Aorta (tissue), 5 donors: ENCODE results near the gene LAG3. TPM values are rescaled to one million over a fixed set of nuclear protein-coding genes. Genes with fewer than 3 reads are reported as not detected.

Experiments
- ATAC-seq: fragments of 200-7000 bp; cut with Tn5 transposase; one replicate; pipeline ENCODE4 v1.9.1; 2022; ENCODE audit warnings: moderate library complexity; ENCODE audit not compliant: low FRiP score
- DNase-seq, 2 donors: peaks; one replicate each; pipeline ENCODE4 v3.0.0-alpha.2; 2020
- H3K27ac ChIP-seq, 2 donors: one replicate each; pipeline ENCODE4 v1.5.1; 2013; ENCODE audit warnings: low read length in 2 of 2, mild to moderate bottlenecking in 2 of 2, moderate library complexity in 2 of 2, control low read depth in 1 of 2, inconsistent platforms in 1 of 2, low read depth in 1 of 2
- H3K27me3 ChIP-seq, 2 donors: one replicate each; pipeline ENCODE4 v1.6.1; 2013; ENCODE audit warnings: control low read depth in 1 of 2, low read length in 1 of 2, mild to moderate bottlenecking in 1 of 2, moderate library complexity in 1 of 2; ENCODE audit not compliant: insufficient read depth in 2 of 2, control insufficient read depth in 1 of 2
- H3K36me3 ChIP-seq, 2 donors: one replicate each; pipeline ENCODE4 v1.6.1; 2013; ENCODE audit warnings: control low read depth in 1 of 2, low read length in 1 of 2, mild to moderate bottlenecking in 1 of 2; ENCODE audit not compliant: insufficient read depth in 2 of 2, control insufficient read depth in 1 of 2
- H3K4me1 ChIP-seq, 2 donors: one replicate each; pipeline ENCODE4 v1.6.1; 2013; ENCODE audit warnings: low read length in 2 of 2, control low read depth in 1 of 2, mild to moderate bottlenecking in 1 of 2, moderate library complexity in 1 of 2; ENCODE audit not compliant: insufficient read depth in 2 of 2, control insufficient read depth in 1 of 2
- H3K4me3 ChIP-seq, 2 donors: one replicate each; pipeline ENCODE4 v1.5.1; 2013; ENCODE audit warnings: low read length in 2 of 2, control low read depth in 1 of 2, mild to moderate bottlenecking in 1 of 2
- H3K9me3 ChIP-seq: one replicate; pipeline ENCODE4 v1.6.1; 2013; ENCODE audit warnings: mild to moderate bottlenecking, low read length; ENCODE audit not compliant: control insufficient read depth
- WGBS, 2 donors: extraction: QIAGEN DNeasy Blood & Tissue Kit; methylation state at CpG; one replicate each; pipeline ENCODE4 v1.1.7; 2013; 5-methylcytosine and 5-hydroxymethylcytosine counted together
- intact Hi-C, 2 donors: fragments of 100-400 bp; cut with DNase I; formaldehyde crosslinking; loops; one replicate each; pipeline versions ENCODE4 v1.14.2 to v1.15.0; 2022
- polyA plus RNA-seq, 2 donors: library from polyadenylated mRNA; stranded (reverse); fragments of 200-250 nt; gene quantifications; one replicate each; pipeline ENCODE4 v1.2.3, GENCODE V29; 2013
- total RNA-seq, 2 donors: library from RNA; stranded (reverse); fragmentation: NEBNext Ultra II Directional; extraction: Animal tissue kit (Norgen Biotek cat#: 25700); gene quantifications; one replicate each; pipeline ENCODE4 v1.2.1, GENCODE V29; 2021
- donor health status: healthy with polysubstance abuse.
- donor health status: Bipolar disorder and iron deficiency.
- donor health status: DM: no; HTN: no; CAD: no.
- donor health status: DM: no; HTN: no; CAD: no.
- donor health status: DM: yes; HTN: yes; CAD: no.

Gene LAG3
- total and polyA plus RNA-seq, 4 donors = 0.25 to 2.4 (median 1.5) TPM

DNA sequence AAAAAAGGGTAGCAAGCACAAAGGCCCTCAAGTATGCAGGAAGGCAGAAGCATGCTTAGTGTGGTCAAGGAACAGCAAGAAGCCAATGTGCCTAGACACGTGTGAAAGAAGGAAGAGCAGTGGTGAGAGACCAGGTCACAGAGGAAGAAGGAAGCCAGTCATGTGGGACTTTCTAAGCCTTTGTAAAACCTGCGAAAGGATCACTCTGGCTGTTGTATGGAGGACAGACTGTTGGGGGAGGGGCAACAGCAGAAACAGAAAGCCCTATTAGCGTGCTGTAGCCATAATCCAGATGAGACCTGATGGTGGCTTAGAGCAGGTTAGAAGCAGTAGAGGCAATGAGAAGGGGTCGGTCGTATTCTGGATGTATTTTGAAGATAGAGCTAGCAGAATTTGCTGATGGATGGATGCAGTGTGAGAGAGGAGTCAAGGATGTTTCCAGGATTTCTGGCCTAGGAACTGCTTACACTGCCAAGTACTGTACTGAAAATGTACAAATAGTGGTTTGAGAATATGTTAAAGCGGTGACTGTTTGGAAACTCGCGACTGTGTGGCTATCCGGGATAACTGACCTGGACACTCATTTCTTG lies 13.7 kb upstream of the LAG3 start:
- H3K36me3 ChIP-seq = no peaks in the 10 kb centered on the region
- no peak for ATAC-seq
- no peaks in the 10 kb centered on the region for H3K4me1 ChIP-seq
- H3K27me3 ChIP-seq = no peaks in the 10 kb centered on the region
- H3K27ac ChIP-seq = no peak overlapping the region
- no peak overlapping the region for H3K4me3 ChIP-seq
- 87 to 89% methylated on average over 9 of the region's 9 CpGs for WGBS, 2 donors
- H3K9me3 ChIP-seq = no peaks in the 10 kb centered on the region
- intact Hi-C loops = no loop called here
- no peak for DNase-seq

DNA sequence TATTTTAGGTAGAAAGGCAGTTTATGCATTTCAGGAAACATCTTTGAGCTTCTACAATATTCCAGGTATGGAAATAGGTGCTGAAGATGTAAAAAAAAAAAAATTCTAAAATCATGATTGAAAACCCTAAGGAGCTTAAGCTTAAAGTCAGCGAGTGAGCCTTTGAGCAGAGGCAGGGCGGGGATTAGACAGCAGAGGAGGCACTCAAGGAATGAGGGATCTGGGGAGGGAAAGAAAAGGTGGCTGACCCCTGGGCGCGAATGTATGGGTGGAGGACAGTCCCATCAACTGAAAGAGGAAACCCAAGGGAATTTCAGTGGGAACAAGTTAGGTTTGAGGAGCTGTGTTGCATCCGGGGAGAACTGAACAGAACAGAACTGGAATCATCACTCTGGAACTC lies 12.6 kb upstream of the LAG3 start:
- 88 to 89% methylated on average over 5 of the region's 5 CpGs for WGBS, 2 donors
- no peak for DNase-seq
- Histone ChIP-seq H3K4me3 (no peak overlapping the region), H3K36me3 (no peaks in the 10 kb centered on the region), H3K27ac (no peak overlapping the region), H3K27me3 (no peaks in the 10 kb centered on the region), H3K9me3 (no peaks in the 10 kb centered on the region), H3K4me1 (no peaks in the 10 kb centered on the region)
- intact Hi-C loops = no loop called here
- no peak for ATAC-seq

DNA sequence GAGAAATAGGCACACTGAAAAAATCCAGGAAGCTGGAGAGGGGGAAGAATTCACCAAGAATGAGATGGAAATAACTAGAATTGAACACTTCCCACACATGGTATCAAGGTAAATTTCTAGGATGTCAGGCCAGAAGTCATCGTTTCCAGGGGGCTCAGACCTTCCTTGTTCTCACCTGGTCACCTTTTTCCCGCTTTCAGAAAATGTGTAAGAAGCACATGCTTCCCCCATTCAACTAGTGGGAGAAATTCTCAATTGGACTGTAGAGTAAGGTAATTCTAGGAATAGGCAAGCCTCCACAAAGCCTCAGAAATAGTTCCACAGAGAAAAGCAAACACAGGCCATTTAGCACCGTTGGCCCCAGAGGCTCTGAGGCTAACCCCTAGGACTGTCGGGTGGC lies 8.9 kb upstream of the LAG3 start:
- ATAC-seq = no peak
- WGBS, 2 donors = 36 to 42% methylated on average over 4 of the region's 4 CpGs
- no peak overlapping the region for H3K4me3 ChIP-seq
- intact Hi-C loops = no loop called here
- no peaks in the 10 kb centered on the region for H3K36me3 ChIP-seq
- DNase-seq = no peak
- no peaks in the 10 kb centered on the region for H3K4me1 ChIP-seq
- no peaks in the 10 kb centered on the region for H3K9me3 ChIP-seq
- H3K27me3 ChIP-seq = no peaks in the 10 kb centered on the region
- H3K27ac ChIP-seq = peak overlapping the region; percentile 42 to 72

DNA sequence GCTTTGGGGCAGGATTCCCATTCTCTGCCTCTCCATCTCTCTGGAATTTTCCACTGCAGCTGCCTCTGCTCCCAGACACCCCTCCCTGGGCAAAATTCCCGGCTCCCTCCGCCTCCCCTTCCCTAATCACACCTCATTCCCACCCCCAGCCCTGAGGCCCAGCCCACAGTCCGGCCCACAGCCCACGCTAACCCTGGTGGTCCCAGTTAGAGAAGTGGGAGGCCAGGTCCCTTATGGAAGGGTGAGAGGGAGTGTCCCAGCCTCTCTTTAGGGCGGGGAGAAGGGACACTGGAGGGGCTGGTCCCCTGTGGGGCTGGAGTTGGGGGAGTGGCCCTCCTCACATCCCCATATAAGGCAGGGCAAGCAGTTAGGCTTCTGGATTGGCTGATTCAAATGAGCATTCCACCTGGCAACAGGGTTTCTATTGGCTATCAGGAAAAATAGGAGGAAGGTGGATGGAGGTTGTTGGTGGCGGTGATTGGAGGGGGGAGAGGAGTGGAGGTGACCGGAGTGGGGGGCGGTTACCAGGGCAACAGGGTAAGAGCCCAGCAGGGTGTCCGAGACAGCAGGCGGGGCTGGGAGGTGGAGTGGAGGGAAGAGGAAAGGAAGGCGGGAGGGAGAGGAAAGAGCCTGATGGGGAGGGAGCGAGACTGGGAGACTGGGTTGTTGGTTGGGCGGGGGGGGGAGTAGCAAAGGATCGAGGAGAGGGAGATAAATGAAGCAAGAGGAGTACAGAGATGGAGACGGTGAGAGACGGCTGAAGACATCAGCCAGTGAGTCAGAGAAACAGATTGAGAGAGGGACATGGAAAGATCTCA lies 8.1 kb upstream of the LAG3 start:
- ATAC-seq = peak; percentile 88
- Histone ChIP-seq H3K4me3 (no peak overlapping the region), H3K27me3 (no peaks in the 10 kb centered on the region), H3K27ac (peak overlapping the region; percentile 42 to 72), H3K4me1 (no peaks in the 10 kb centered on the region), H3K9me3 (no peaks in the 10 kb centered on the region), H3K36me3 (no peaks in the 10 kb centered on the region)
- peak; percentile 97 for DNase-seq
- WGBS, 2 donors = 1% methylated on average over 16 of the region's 16 CpGs
- intact Hi-C loops = no loop called here

DNA sequence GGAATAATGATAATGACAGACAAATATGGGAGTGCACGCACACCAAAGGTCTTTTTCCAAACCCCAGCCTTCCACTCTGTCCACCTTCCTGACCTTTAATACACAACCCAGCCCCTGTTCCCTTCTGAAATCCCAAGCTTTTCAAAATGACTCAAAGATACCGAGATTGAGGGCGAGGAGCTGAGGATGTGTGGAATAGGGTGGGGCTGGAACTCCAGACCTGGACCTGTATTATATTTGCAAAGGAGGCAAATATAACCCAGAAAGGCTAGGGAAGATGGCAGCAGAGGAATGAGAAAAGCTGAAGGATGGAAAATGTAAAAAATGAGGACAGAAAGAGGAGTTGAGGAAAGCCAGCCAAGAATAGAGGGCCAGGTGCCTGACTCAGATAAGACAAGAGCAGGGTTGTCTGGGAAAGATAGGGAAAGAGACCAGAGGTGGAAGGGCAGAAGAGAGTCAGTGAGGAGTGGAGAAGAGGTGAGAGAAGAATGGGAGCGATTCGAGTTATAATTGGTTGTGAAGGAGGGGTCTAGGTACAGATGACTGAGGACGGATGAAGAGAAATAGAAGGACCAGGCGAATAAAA lies 7.2 kb upstream of the LAG3 start:
- Histone ChIP-seq H3K9me3 (no peaks in the 10 kb centered on the region), H3K27me3 (no peaks in the 10 kb centered on the region), H3K4me3 (no peak overlapping the region), H3K4me1 (no peaks in the 10 kb centered on the region), H3K27ac (peak overlapping the region; percentile 36 to 74), H3K36me3 (peaks cover 0 to 5% of the 10 kb centered on the region in 2 donors)
- intact Hi-C loops = loop anchor here in 1 of 2 donors (5.0 kb wide), 2 partner anchors 107 to 158 kb away; partner anchors contain the start of genes CHD4 and SPSB2
- DNase-seq (no peak), ATAC-seq (no peak)
- 47 to 56% methylated on average over 7 of the region's 7 CpGs for WGBS, 2 donors

DNA sequence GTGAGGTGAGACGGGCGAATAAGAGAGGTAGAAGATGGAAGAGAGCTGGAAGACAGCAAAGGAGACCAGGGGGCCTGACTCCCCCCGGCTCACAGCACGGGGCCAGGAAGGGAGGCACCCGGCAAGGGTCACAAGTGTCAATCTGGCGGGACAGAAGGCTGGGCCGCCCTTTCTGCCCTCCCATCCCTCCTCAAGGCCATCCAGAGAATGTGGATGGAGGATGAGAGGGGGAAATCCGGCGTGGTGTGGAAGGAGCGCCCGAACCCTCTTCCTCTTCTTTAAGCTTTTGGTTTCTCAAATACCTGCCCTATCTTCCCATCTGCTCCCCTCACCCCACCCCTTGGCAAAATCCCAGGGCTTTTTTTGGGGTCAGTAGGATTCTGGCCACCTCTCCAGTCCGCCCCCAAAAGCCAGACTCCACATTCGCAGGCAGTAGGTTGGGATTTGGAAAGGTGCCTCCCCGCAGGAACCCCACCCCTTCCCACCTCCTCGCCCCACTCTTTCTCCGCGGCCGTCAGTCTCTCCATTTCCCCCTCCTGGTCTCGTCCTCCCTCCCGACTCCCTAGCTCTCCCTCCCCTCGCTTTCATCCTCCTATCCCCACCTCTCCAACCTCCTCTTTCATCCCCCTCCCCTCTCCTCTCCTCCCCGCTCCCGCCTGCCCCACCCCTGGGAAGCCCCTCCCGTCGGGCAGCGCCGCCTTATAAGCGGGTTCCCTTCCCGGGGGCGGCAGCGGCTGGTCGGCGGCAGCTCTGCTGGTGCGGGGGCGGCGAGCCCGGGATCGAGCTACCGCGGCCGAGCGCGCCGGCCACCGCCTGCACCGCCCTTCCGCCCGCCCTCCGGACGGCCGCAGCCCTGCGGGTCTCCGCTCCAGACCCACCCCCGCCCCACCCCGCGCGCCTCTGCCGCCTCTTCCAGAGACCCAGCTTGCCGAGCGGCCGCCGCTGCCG lies 6.4 kb upstream of the LAG3 start, which contains the start of gene PTMS:
Gene PTMS (plus strand): TSS at position 730 of the 948 bp plus-strand sequence. CDS start 343 bp downstream, outside the sequence.
- H3K27me3 ChIP-seq = no peaks in the 10 kb centered on the region
- peak within 1 kb of the TSS; percentile 74 to 91 for H3K27ac ChIP-seq
- intact Hi-C loops = loop anchor here in 1 of 2 donors (1.0 to 5.0 kb wide), 3 partner anchors 13 to 159 kb away; partner anchors contain the start of genes CHD4, MLF2 and SPSB2
- H3K4me1 ChIP-seq = no peaks in the 10 kb centered on the region
- WGBS, 2 donors = 5 to 6% methylated on average over 58 to 63 of the region's 63 CpGs
- DNase-seq (peak; percentile 90 to 95), ATAC-seq (peak; percentile 71)
- H3K36me3 ChIP-seq = peaks cover 0 to 5% of the 10 kb centered on the region in 2 donors
- peak within 1 kb of the TSS; percentile 54 to 94 for H3K4me3 ChIP-seq
- H3K9me3 ChIP-seq = no peaks in the 10 kb centered on the region

DNA sequence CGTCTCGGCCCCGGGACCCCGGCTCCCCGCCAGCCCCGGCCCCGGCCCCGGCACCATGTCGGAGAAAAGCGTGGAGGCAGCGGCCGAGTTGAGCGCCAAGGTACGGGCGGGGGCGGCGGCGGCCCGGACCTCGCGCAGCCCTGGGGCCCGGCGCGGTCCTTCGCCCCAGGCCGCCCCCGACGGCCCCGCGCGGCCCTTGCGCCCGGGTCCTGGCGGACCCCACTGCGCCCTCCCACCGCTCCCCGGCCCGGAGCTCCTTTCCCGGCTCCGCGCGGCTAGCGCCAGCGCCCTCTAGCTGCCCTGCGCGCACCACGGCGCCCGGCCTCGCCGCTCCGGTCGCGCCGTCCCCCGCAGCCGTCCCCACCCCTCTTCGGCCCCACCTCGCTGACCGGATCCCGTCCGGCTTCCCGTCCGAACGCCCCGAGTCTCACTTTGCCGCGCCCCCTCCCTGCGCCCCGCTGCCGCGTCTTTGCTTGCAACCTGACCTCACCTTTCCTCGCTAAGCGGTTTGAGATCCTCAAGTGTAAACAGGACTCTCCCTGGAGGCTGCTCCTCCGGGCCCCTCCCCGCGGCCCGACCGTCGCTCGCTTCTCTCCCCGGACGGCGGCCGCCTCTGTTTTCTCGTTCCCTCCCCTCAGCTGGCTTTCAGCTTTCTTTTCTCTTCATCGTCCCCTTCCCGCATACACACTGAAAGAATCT lies 5.5 kb upstream of the LAG3 start:
- H3K4me1 ChIP-seq = no peaks in the 10 kb centered on the region
- peak; percentile 77 for ATAC-seq

More for the DNA sequence above, 5.5 kb upstream of the LAG3 start:
- no peaks in the 10 kb centered on the region for H3K9me3 ChIP-seq
- intact Hi-C loops = loop anchor here in 1 of 2 donors (1.0 to 5.0 kb wide), 3 partner anchors 13 to 159 kb away; partner anchors contain the start of genes CHD4, MLF2 and SPSB2
- no peaks in the 10 kb centered on the region for H3K27me3 ChIP-seq
- DNase-seq = peak; percentile 87 to 94
- peak overlapping the region; percentile 74 to 91 for H3K27ac ChIP-seq
- H3K36me3 ChIP-seq = peaks cover 0 to 5% of the 10 kb centered on the region in 2 donors
- peak overlapping the region; percentile 54 to 94 for H3K4me3 ChIP-seq
- WGBS, 2 donors = 0 to 1% methylated on average over 45 to 88 of the region's 88 CpGs
